Esophagus muscularis mucosa (tissue), 4 donors: ENCODE data around the gene RHBDL1.

Source experiments
- EP300 ChIP-seq: sonication (generic); formaldehyde crosslinking; IDR thresholded peaks from one replicate; pipeline ENCODE4 v1.6.1; 2017; ENCODE audit warnings: antibody characterized with exemption
- POLR2AphosphoS5 ChIP-seq, 2 donors: sonication (generic); formaldehyde crosslinking; IDR thresholded peaks; one replicate each; pipeline ENCODE4 v1.6.1; 2017; ENCODE audit warnings: antibody characterized with exemption in 2 of 2
- TF ChIP-seq, protein P1 (sequence below), 3 experiments: fragments of 200-600 bp in 2 of 3; fragments of 450-650 bp in 1 of 3; sonication (generic) in 2 of 3; IDR thresholded peaks; one replicate each; pipeline ENCODE4 v1.5.1; 2017 to 2019; ENCODE audit warnings: antibody characterized with exemption in 3 of 3, mild to moderate bottlenecking in 2 of 3, moderate library complexity in 1 of 3

- TF ChIP-seq, protein P1, sequence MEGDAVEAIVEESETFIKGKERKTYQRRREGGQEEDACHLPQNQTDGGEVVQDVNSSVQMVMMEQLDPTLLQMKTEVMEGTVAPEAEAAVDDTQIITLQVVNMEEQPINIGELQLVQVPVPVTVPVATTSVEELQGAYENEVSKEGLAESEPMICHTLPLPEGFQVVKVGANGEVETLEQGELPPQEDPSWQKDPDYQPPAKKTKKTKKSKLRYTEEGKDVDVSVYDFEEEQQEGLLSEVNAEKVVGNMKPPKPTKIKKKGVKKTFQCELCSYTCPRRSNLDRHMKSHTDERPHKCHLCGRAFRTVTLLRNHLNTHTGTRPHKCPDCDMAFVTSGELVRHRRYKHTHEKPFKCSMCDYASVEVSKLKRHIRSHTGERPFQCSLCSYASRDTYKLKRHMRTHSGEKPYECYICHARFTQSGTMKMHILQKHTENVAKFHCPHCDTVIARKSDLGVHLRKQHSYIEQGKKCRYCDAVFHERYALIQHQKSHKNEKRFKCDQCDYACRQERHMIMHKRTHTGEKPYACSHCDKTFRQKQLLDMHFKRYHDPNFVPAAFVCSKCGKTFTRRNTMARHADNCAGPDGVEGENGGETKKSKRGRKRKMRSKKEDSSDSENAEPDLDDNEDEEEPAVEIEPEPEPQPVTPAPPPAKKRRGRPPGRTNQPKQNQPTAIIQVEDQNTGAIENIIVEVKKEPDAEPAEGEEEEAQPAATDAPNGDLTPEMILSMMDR (IDR thresholded peaks at IDR 0.05), result no peak
- TF ChIP-seq POLR2AphosphoS5 (IDR thresholded peaks at IDR 0.05) (no peak), EP300 (no peak)
These were observed 26.9 kb downstream of the RHBDL1 start for GRCh38 chr16:702341-702740.
